GM19023 (cell line): ENCODE results near the gene DAZAP2.
A peak's percentile ranks its signal among the peaks of the same experiment; 100 is the strongest.
"Not testable (repeated sequence)": the region's sequence is repeated elsewhere in the genome, so short reads cannot be mapped to it uniquely, and the experiment has no call there.

Experiments
- ATAC-seq: cut with Tn5 transposase; IDR thresholded peaks from one replicate; pipeline ENCODE4 v1.9.1; 2021; ENCODE audit warnings: mild to moderate bottlenecking, moderate library complexity; ENCODE audit not compliant: unreplicated experiment

The DAZAP2 gene

DNA sequence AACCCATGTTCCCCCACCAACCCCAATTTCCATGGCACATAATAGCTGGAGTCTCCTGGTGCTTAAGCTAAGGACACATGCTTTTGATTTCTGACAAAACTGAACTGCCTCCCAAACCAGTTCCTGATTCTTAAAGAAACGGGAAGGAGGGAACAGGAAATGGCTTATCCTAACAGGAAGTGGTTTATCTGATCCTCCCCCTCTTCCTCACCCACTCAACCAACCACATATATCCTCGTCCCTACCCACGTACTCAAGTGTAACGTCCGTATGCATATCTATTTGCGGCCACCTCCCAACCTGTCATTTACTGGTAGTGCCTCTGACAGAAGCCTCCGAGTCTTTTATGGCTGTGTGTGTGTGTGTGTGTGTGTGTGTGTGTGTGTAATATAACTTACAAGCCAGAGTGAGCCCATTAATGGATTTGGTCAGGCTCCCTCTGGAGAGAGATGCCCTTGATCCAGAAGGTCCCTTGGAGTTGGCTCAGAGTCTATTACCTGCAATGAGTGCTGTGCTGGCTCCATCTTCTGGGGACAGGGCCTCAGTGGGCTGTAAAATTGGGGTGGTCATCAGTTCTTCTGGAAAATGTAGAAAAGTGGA lies 7.7 kb downstream of the DAZAP2 start:
- no peak for ATAC-seq

DNA sequence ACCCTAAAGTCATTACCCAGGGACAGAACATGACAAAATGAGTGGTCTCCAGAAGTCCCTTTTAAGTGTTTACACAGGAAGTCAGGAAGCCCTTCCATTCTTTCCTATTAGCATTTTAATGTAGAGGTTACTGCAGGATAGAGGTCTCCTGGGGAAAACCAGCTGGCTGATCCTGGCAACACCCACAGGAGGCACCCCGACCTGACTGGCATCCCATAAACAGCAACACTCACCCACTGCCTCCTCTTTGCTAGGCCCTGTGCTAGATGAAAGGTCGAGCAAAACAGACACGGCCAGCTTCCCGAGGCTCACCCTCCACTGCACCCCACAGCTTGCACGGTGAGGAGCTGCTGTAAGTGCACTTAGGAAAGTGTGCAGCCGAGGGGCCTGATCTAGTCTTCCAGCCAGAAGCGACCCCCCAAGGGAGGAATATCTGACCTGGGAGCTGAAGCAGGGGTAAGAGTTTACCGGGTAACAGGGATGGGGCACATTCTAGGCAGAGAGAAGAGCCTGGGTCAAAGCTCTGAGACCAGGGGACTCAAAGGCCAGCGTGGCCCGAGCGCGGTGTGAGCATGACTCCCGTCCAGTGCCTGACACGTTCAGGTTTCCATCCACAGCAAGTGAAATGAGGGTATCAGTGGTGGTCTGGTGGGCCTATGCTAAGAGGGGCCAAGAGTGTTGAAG lies 9.0 kb downstream of the DAZAP2 start:
- no peak for ATAC-seq

DNA sequence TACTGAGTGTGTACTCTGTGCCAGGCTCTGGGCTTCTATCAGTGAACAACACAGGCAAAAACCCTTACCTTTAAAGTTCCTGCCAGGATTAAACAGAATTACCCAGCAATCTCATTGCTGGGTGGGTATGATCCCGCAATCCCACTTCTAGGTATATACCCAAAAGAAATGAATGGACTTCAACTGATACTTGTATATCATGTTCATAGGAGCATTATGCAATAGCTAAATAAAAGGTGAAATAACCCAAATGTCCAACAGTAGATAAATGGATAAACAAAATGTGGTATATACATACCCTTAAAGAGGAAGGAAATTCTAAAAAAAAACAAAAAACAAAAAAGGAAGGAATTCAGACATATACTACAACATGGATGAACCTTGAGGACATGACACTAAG lies 14.7 kb downstream of the DAZAP2 start:
- ATAC-seq, result no peak

DNA sequence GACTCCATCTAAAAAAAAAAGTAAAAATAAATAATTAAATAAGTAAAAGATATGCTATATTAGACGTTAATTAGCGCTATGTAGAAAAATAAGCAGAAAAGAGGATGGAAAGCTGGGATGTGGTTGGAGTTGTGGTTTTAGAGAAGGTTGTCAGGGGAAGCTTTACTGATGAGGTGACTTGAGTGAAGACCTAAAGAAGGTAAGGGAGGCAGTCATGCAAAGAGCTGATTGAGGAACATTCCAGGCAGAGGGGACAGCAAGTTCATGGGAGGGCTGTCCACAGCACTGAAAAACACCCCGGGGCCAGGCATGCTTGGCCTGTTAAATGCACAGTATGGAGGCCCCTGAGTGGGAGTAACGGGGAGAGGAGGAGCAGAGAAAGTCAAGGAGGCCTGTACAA lies 15.9 kb downstream of the DAZAP2 start:
- no peak for ATAC-seq

DNA sequence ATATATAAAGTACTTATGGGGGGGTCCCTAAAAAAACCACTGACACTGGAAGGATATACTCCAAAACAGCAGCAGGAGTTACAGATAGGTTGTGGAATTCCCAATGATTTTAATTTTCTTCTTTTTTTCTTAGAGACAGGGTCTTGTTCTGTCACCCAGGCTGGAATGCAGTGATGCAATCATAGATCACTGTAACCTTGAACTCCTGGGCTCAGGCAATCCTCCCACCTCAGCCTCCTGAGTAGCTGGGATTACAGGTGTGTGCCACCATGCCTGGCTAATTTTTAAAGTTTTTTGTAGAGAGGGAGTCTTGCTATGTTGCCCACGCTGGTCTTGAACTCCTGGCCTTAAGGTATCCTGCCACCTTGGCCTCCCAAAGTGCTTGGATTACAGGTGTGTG lies 21.0 kb downstream of the DAZAP2 start:
- not testable (repeated sequence) for ATAC-seq

DNA sequence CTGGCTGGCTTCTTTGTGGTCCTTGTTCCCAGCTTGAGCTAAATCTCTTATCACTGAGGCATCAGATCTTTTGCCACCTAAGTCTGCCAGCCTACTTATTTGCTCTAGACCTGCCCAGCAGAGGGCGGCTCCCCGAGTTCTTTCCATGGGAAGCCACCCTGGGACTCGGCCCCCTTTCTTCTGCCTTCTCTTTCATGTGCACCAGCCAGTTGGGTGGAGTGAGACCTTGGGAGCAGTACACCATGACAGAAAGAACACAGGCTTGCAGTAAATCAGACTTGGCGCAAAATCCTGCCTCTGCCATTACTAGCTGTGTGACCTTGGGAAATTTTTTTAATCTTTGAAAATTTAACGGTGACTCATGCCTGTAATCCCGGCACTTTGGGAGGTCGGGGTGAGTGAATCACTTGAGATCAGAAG lies 24.1 kb downstream of the DAZAP2 start:
- no peak for ATAC-seq

DNA sequence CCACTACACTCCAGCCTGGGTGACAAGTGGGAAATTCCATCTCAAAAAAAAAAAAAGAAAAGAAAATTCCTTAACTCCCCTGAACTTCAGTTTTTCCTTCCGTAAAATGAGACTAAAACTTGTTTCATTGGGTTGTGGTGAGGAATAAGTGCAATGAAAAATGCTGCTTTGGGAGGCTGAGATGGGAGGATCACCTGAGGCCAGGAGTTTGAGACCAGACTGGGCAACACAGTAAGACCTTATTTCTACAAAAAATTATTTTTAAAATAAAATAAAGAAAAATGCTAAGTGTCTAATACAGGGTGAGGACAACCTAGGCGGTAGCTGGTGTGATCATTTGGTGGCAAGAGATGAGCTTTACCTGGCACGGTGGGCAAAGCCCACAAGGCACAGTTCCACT lies 24.7 kb downstream of the DAZAP2 start:
- ATAC-seq, result no peak

DNA sequence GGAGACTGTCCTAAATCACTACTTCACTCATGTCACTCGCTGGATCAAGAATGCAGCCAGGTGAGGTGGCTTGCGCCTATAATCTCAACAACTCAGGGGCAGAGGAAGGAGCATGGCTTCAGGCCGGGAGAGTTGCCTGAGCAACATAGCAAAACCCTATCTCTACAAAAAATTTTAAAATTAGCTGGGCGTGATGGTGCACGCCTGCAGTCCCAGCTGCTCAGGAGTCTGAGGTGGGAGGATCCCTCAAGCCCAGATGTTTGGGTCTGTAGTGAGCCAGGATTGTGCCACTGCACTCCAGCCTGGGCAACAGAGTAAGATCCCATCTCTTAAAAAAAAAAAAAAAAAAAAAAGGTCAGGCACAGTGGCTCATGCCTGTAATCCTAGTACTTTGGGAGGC lies 25.7 kb downstream of the DAZAP2 start:
- ATAC-seq, result no peak

DNA sequence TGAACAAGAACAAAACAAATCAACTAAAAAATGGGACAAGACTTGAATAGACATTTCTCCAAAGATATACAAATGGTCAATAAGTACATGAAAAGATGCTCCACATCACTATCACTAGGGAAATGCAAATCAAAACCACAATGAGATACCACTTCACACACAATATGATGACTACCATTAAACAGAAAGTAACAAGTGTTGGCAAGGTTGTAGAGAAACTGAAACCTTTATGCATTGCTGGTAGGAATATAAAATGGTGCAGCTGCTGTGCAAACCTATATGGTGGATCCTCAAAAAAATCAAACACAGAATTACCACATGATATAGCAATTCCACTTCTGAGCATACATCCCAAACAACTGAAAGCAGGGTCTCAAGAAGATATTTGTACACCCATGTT lies 26.4 kb downstream of the DAZAP2 start:
- no peak for ATAC-seq

DNA sequence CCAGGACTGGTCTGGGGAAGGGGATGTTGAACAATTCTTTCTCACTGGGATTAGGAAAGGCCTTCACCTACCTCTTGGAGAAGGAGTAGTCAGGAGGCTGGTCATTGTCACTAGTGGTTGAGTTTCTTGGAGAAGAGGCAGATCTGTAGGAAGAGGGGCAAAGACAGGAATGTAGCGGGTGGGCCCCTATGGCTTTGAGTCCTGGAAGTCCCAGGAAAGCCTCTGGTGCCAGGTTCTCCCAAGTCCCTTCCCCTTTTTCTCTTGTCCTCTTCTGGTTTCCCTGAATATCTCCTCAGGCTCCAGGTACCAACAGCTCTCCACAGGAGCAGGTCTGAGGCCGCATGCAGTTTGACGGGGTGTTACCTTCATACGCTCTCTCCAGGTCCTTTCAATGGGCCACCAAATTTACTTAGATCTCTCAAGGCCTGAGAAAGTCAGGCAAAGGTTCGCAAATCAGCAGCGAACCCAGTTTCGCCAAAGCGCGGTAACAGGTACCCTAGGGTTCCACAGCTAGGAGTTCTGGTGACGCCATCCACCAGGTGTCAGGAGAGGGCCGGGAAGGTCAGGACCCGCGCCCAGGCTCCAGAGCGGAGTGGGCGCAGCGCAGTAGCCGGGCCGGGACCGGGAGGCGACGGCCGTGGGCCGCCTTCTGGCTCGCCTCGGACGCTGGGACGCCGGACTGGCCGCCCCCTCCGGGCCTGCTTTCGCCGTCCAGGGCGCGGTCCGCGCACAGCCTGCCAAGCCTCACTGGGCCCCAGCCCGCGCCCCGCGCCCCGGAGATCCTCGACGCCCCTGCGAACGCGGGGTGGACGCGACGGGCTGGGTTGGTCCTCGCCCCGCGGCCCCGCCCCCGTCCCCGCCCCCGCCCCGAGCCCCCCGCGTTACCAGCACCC lies 30.8 kb downstream of the DAZAP2 start:
- ATAC-seq, result peak; percentile 60

DNA sequence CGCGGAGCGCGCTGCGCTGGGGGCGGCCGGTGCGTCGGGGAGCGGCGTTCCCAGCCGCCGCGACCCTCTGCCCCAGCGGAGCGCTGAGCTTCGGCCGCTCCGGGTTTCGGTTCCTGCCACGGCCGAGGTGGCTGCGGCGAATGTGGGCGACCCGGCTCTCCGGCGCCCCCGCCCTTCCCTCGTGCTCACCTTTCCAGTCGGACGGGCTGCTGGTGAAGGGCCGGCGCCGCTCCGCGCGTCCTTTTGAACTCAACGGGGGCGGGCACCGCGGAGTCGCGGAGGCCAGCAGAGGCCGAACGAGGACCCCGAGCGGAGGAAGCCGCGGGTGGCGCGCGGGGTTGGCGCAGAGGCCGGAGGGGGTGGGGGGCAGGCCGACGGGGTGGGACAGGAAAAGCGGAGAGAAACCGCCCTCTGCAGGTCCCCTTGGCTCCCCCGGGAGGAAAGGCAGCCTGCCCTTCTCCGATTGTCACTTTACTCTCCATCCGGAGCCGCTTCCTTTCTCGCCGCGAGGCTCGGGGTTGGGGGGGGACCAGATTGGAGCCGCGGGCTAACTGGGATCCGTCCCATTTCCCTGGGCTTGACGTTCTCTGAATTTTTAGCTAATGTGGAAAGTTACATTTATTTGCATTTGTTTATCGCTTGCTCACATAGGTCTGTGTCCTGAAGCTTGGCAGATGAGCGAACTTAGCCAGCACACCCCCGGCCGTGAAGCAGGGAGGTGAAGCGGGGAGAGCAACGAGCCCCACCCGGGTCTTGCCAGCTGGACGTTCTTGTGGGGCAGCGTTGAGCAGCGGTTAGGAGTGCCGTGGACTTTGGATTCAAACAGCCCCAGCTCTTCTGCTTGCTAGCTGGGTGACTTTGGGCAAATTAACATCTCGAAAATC lies 31.7 kb downstream of the DAZAP2 start, which contains the start of gene SMAGP:
SMAGP (minus strand) TSS at position 349 of the 884 bp plus-strand sequence. CDS start 1,137 bp downstream, outside the sequence.
- ATAC-seq, result peak; percentile 62

DNA sequence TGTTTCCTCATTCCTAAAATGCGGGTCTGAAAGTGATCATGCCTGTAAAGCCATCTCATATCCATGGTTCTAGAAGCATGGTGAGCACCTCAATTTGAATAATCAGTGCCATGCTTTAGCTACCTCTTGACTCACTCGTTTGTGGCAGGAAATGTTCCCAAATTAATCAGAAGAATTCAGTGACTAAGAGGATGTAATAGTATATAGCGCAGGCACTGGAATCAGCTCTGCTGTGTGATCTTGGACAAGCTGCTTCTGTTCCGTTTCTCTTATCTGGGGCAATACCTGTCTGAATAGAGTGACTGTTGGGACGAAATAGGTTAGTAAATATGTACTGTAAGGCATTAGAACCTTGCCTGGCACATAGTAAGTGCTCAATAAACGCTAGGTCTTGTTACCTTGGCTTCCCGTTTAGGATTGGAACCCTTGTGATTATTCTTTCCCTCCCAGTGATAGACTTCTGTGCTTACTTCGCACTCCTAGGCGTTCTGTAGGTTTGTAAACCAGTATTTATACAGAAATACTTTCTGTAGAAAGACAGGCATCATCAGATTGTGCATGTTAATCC lies 32.4 kb downstream of the DAZAP2 start:
- ATAC-seq, result no peak

DNA sequence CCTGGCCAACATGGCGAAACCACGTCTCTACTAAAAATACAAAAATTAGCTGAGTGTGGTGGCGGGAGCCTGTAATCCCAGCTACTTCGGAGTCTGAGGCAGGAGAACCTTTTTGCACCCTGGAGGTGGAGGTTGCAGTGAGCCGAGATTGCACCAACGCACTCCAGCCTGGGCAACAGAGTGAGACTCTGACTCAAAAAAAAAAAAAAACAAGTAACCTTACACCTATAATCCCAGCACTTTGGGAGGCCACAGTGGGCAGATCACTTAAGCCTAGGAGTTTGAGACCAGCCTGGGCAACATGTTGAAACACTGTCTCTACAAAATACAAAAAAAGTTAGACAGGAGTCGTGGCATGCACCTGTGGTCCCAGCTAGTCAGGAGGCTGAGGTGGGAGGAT lies 34.2 kb downstream of the DAZAP2 start:
- not testable (repeated sequence) for ATAC-seq

DNA sequence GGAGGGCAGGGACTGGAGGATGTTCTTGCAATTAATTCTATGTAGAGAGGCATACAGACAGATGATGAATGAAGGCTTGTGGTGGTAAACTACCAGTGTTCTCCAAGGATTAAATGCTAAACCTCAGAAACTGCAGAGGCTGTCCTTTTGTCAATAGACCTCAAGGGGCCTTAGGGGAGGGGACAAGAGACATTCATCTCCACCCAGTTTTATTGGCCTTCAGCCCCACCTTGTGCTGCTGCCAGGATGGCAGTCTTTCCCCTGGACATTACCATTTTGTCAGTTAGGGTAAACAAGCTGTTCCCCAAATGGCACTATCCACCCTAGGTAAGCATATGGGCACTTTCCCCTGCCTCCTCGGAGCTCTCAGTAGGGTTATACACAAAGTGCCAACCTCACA lies 36.5 kb downstream of the DAZAP2 start:
- ATAC-seq, result no peak

DNA sequence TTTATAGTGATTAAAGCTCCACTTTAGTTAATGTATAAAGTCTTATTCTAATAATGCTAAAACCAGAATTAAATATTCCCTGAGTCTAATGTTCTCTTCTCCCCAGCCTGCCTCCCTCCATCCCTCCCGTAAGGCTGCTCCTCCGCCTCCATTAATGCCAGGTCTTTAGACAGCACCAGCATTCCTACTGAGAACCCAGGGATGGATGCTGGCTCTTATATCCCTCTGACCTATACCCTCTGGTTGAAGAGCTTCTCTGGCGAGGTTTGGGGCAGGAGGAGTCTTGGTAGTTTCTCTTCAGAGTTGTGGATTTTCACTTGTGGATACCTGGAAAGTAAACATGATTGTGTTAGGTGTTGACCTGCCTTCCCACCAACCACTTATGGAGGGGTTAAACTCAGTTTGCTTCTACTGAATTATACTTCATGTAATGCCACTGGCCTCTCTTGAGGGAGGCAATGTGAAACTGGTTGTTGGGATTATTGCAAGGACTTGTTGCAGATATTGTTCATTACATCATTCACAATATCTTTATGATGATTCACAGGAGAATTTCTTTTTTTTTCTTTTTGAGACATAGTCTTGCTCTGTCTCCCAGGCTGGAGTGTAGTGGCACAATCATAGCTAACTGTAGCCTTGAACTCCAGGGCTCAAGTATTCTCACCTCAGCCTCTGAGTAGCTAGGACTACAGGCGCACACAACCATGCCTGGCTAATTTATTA lies 42.7 kb downstream of the DAZAP2 start:
- ATAC-seq, result no peak

DNA sequence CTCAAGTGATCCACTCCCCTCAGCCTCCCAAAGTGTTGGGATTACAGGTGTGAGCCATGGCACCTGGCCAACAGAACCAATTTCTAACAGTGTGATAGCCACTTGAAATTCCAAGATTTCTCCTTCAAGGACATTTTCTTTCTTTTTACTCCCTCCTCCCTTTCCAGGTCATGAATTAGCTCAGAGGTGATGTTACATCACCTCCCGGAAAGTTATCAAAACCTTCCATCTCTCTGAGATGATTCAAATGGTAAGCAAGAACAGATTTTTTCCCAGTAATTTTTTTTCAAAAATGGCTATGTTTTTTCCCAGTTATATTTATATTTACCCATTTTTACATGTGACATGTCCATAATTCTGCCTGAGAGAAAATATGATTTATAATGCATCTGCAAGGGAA lies 47.2 kb downstream of the DAZAP2 start:
- ATAC-seq, result no peak

DNA sequence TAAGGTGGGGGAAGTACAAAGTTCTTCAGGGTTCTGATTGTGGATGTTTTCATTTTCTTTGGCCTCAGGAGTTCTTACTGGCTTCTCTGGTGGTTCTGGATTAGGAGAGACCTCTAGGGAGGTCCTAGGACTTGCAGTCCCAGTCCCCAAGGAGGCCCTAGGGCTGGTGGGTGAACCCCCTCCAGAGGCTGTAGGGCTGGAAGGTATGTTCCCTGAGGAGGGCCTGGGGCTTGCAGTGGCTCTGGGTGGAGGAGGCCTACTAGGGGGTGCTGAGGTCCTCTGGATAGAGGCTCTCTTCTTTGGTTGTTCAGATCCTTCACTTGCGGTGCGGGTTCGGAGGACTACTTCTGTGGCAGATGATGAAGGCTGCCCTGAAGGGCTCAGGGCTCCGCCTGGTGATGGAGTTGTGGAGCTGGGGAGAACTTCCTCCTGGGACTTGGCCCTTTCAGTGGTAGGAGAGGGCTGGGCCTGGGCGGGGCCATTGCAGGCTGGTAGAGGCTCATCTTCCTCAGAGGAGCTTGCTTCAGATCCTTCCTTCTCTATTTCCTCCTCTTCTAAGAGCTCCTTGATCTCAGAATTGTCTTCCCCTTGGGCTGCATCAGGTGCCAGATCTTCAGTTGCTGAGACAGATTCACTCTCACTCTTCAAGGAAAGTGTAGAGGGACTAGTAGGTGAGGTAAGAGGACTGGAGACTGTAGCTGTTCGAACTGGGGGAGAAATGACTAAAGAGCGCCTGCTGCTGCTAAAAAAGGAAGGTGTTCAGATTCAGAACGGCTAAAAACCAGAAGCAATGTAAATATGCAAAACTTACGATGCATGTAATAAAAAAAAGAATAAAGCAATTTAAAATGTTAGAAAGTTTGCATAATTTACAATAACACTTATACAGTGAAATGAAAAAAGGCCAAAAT lies 53.2 kb downstream of the DAZAP2 start:
- not testable (repeated sequence) for ATAC-seq
